WERI-Rb-1 (cell line): ENCODE data around the gene HLA-DQB2.
"Not testable (repeated sequence)": the region's sequence is repeated elsewhere in the genome, so short reads cannot be mapped to it uniquely, and the experiment has no call there.

Experiments
- DNase-seq: peaks from one replicate; pipeline ENCODE4 v3.0.0-alpha.2; 2020
- H3K27ac ChIP-seq: fragments of 250-450 bp; sonication (Bioruptor Pico); 2 replicates; pipeline ENCODE4 v1.5.1; 2020; ENCODE audit warnings: mild to moderate bottlenecking, moderate library complexity
- H3K27me3 ChIP-seq: fragments of 250-450 bp; sonication (Bioruptor Pico); 2 replicates; pipeline ENCODE4 v1.5.1; 2021; ENCODE audit warnings: mild to moderate bottlenecking, low read depth, moderate library complexity; ENCODE audit not compliant: insufficient read depth, severe bottlenecking
- H3K36me3 ChIP-seq: fragments of 250-450 bp; sonication (Bioruptor Pico); 2 replicates; pipeline ENCODE4 v1.5.1; 2020; ENCODE audit warnings: mild to moderate bottlenecking, moderate library complexity
- H3K4me3 ChIP-seq: 2 replicates; pipeline ENCODE4 v1.5.1; 2011; ENCODE audit warnings: low read depth, mild to moderate bottlenecking, control low read depth, low read length
- H3K9me3 ChIP-seq: fragments of 250-450 bp; sonication (Bioruptor Pico); 2 replicates; pipeline ENCODE4 v1.5.1; 2021; ENCODE audit warnings: mild to moderate bottlenecking, moderate library complexity; ENCODE audit not compliant: severe bottlenecking
- CTCF ChIP-seq: IDR thresholded peaks from 2 replicates; pipeline ENCODE4 v1.5.1; 2011; ENCODE audit warnings: low read depth, mild to moderate bottlenecking, control low read depth, inconsistent platforms, low read length

Gene HLA-DQB2

GRCh38 chr6:32763421-32763820, at the start of gene HLA-DQB2:
Gene HLA-DQB2, minus strand, starts transcription at chr6:32763532. Its CDS starts 62 bp downstream, at chr6:32763470.
- TF ChIP-seq CTCF, result no peak
- Histone ChIP-seq H3K4me3 (no peak within 1 kb of the TSS), H3K36me3 (no peaks in the 10 kb centered on the region), H3K9me3 (no peaks in the 10 kb centered on the region), H3K27ac (no peak within 1 kb of the TSS), H3K27me3 (peaks cover 93% of the 10 kb centered on the region)
- DNase-seq, result no peak

- no peak for DNase-seq
Measured at GRCh38 chr6:32809171-32809570, 45.8 kb upstream of the HLA-DQB2 start.

GRCh38 chr6:32807020-32807580, 43.8 kb upstream of the HLA-DQB2 start:
- DNase-seq, result no peak
- Histone ChIP-seq H3K36me3 (no peaks in the 10 kb centered on the region), H3K27me3 (peaks cover 39% of the 10 kb centered on the region), H3K4me3 (no peak overlapping the region), H3K27ac (no peak overlapping the region), H3K9me3 (no peaks in the 10 kb centered on the region)
- peak; percentile 55 for TF ChIP-seq CTCF

More at GRCh38 chr6:32809171-32809570, 45.8 kb upstream of the HLA-DQB2 start:
- Histone ChIP-seq H3K36me3 (no peaks in the 10 kb centered on the region), H3K27ac (no peak overlapping the region), H3K27me3 (peaks cover 23% of the 10 kb centered on the region), H3K9me3 (no peaks in the 10 kb centered on the region), H3K4me3 (no peak overlapping the region)
- no peak for TF ChIP-seq CTCF

GRCh38 chr6:32805404-32805803, 42.1 kb upstream of the HLA-DQB2 start:
- H3K27me3 ChIP-seq, result peaks cover 41% of the 10 kb centered on the region
- not testable (repeated sequence) for H3K4me3 ChIP-seq, H3K27ac ChIP-seq, H3K36me3 ChIP-seq, DNase-seq, H3K9me3 ChIP-seq

- TF ChIP-seq CTCF, result no peak
- DNase-seq, result no peak
- H3K27me3 ChIP-seq, result peaks cover 49% of the 10 kb centered on the region
- H3K36me3 ChIP-seq, result no peaks in the 10 kb centered on the region
- H3K4me3 ChIP-seq, result no peak overlapping the region
- H3K27ac ChIP-seq, result no peak overlapping the region
- H3K9me3 ChIP-seq, result peaks cover 2% of the 10 kb centered on the region
Measured at GRCh38 chr6:32803416-32803815, 40.1 kb upstream of the HLA-DQB2 start.

- H3K4me3 ChIP-seq, result no peak overlapping the region
- no peak overlapping the region for H3K27ac ChIP-seq
- H3K36me3 ChIP-seq, result no peaks in the 10 kb centered on the region
- peaks cover 2% of the 10 kb centered on the region for H3K9me3 ChIP-seq
- DNase-seq, result no peak
- TF ChIP-seq CTCF, result no peak
- H3K27me3 ChIP-seq, result peaks cover 66% of the 10 kb centered on the region
Measured at GRCh38 chr6:32799740-32800139, 36.4 kb upstream of the HLA-DQB2 start.
